Measurements from ENCODE around the gene RNF144A.

The RNF144A gene

GRCh38 chr2:6924924-6925409, 7.8 kb downstream of the RNF144A start:
- Histone ChIP-seq H3F3A (ENCODE audit: insufficient read depth, low read length) (no peaks in the 10 kb centered on the region), H2AFZ (ENCODE audit: low read length) (no peak overlapping the region), H4K20me1 (ENCODE audit: insufficient read depth, low read length) (no peaks in the 10 kb centered on the region), H3K9me2 (replicated peaks; ENCODE audit: insufficient read depth, low read length) (no peaks in the 10 kb centered on the region), H3K27me3 (replicated peaks; ENCODE audit: insufficient read depth, low read length) (no peaks in the 10 kb centered on the region), H3K36me3 (replicated peaks; ENCODE audit: insufficient read depth, low read length) (no peaks in the 10 kb centered on the region), H3K9me3 (replicated peaks; ENCODE audit: insufficient read depth, low read length) (no peaks in the 10 kb centered on the region), H3K4me2 (ENCODE audit: low read depth, low read length) (no peak overlapping the region), H3K4me3 (ENCODE audit: low read length) (no peak overlapping the region), H3K27ac (ENCODE audit: low read length) (no peak overlapping the region), H3K9ac (ENCODE audit: low read length) (no peak overlapping the region), H3K4me1 (ENCODE audit: low read length) (no peaks in the 10 kb centered on the region), H3K79me2 (ENCODE audit: low read length) (no peaks in the 10 kb centered on the region)
- TF ChIP-seq EZH2phosphoT487 (IDR thresholded peaks at IDR 0.05; ENCODE audit: low read length), result no peak
- TF ChIP-seq EZH2 (optimal IDR thresholded peaks at IDR 0.05; ENCODE audit: low read depth, low read length), result no peak
- TF ChIP-seq CTCF (IDR thresholded peaks at IDR 0.05; ENCODE audit: low read length), result no peak
- no peak for DNase-seq

GRCh38 chr2:6926071-6926732, 9.0 kb downstream of the RNF144A start:
- H3K4me3 ChIP-seq (ENCODE audit: low read length), result no peak overlapping the region
- H3K9ac ChIP-seq (ENCODE audit: low read length), result no peak overlapping the region
- H3K27me3 ChIP-seq (replicated peaks; ENCODE audit: insufficient read depth, low read length), result no peaks in the 10 kb centered on the region
- no peak for TF ChIP-seq EZH2phosphoT487 (IDR thresholded peaks at IDR 0.05; ENCODE audit: low read length)
- TF ChIP-seq EZH2 (optimal IDR thresholded peaks at IDR 0.05; ENCODE audit: low read depth, low read length), result no peak
- no peak for TF ChIP-seq CTCF (IDR thresholded peaks at IDR 0.05; ENCODE audit: low read length)
- H3F3A ChIP-seq (ENCODE audit: insufficient read depth, low read length), result no peaks in the 10 kb centered on the region
- H3K79me2 ChIP-seq (ENCODE audit: low read length), result no peaks in the 10 kb centered on the region
- no peaks in the 10 kb centered on the region for H3K9me3 ChIP-seq (replicated peaks; ENCODE audit: insufficient read depth, low read length)
- no peaks in the 10 kb centered on the region for H3K9me2 ChIP-seq (replicated peaks; ENCODE audit: insufficient read depth, low read length)
- no peaks in the 10 kb centered on the region for H3K36me3 ChIP-seq (replicated peaks; ENCODE audit: insufficient read depth, low read length)
- no peak overlapping the region for H2AFZ ChIP-seq (ENCODE audit: low read length)
- DNase-seq, result no peak
- no peak overlapping the region for H3K27ac ChIP-seq (ENCODE audit: low read length)
- no peaks in the 10 kb centered on the region for H3K4me1 ChIP-seq (ENCODE audit: low read length)
- H4K20me1 ChIP-seq (ENCODE audit: insufficient read depth, low read length), result no peaks in the 10 kb centered on the region
- no peak overlapping the region for H3K4me2 ChIP-seq (ENCODE audit: low read depth, low read length)

- TF ChIP-seq CTCF (IDR thresholded peaks at IDR 0.05; ENCODE audit: low read length), result no peak
- TF ChIP-seq EZH2 (optimal IDR thresholded peaks at IDR 0.05; ENCODE audit: low read depth, low read length), result no peak
- TF ChIP-seq EZH2phosphoT487 (IDR thresholded peaks at IDR 0.05; ENCODE audit: low read length), result no peak
- Histone ChIP-seq H3F3A (ENCODE audit: insufficient read depth, low read length) (no peaks in the 10 kb centered on the region), H3K4me2 (ENCODE audit: low read depth, low read length) (no peak overlapping the region), H3K27me3 (replicated peaks; ENCODE audit: insufficient read depth, low read length) (no peaks in the 10 kb centered on the region), H3K9me2 (replicated peaks; ENCODE audit: insufficient read depth, low read length) (no peaks in the 10 kb centered on the region), H2AFZ (ENCODE audit: low read length) (no peak overlapping the region), H4K20me1 (ENCODE audit: insufficient read depth, low read length) (no peaks in the 10 kb centered on the region), H3K27ac (ENCODE audit: low read length) (no peak overlapping the region), H3K9ac (ENCODE audit: low read length) (no peak overlapping the region), H3K9me3 (replicated peaks; ENCODE audit: insufficient read depth, low read length) (no peaks in the 10 kb centered on the region), H3K36me3 (replicated peaks; ENCODE audit: insufficient read depth, low read length) (no peaks in the 10 kb centered on the region), H3K4me1 (ENCODE audit: low read length) (no peaks in the 10 kb centered on the region), H3K79me2 (ENCODE audit: low read length) (no peaks in the 10 kb centered on the region), H3K4me3 (ENCODE audit: low read length) (no peak overlapping the region)
- DNase-seq, result no peak
Measured at GRCh38 chr2:6927186-6927585, 10.0 kb downstream of the RNF144A start.

All from MM.1S (cell line).